ENCODE data around the gene TSTD1.

DNA sequence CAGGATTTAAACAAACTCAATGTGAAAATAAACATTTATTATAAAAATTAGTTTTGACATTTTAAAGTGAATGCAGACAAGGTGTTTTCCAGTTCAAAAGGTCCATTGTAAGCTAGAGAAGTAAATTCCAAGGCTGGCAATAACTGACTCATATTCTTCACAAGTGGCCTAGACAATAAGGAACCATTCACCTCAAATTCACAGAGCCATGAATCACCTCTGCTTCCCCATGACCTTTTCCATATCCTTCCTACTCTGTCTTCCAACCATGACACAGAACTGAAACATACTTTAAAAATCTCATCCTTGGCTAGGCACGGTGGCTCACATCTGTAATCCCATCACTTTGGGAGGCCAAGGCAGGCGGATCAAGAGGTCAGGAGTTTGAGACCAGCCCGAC lies 42.6 kb downstream of the TSTD1 start:
- TF ChIP-seq, protein P1, sequence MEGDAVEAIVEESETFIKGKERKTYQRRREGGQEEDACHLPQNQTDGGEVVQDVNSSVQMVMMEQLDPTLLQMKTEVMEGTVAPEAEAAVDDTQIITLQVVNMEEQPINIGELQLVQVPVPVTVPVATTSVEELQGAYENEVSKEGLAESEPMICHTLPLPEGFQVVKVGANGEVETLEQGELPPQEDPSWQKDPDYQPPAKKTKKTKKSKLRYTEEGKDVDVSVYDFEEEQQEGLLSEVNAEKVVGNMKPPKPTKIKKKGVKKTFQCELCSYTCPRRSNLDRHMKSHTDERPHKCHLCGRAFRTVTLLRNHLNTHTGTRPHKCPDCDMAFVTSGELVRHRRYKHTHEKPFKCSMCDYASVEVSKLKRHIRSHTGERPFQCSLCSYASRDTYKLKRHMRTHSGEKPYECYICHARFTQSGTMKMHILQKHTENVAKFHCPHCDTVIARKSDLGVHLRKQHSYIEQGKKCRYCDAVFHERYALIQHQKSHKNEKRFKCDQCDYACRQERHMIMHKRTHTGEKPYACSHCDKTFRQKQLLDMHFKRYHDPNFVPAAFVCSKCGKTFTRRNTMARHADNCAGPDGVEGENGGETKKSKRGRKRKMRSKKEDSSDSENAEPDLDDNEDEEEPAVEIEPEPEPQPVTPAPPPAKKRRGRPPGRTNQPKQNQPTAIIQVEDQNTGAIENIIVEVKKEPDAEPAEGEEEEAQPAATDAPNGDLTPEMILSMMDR (IDR thresholded peaks at IDR 0.05 in 4 of 5, conservative IDR thresholded peaks at IDR 0.05 in 1 of 5) = no peak
- TF ChIP-seq POLR2A (IDR thresholded peaks at IDR 0.05) = no peak

All from gastrocnemius medialis (tissue), 4 donors.